Lower lobe of right lung (tissue), 2 donors: ENCODE measurements around the gene CTNND2. TPM values are rescaled to one million over a fixed set of nuclear protein-coding genes. Genes with fewer than 3 reads are reported as not detected.

Experiments used
- ATAC-seq, 2 donors: fragments of 200-7000 bp; cut with Tn5 transposase; one replicate each; pipeline ENCODE4 v1.9.1; 2020 to 2022; ENCODE audit warnings: mild to moderate bottlenecking in 2 of 2, moderate library complexity in 2 of 2
- DNase-seq: peaks from one replicate; pipeline ENCODE4 v3.0.0-alpha.2; 2020
- H3K27ac ChIP-seq: fragments of 200-600 bp; one replicate; pipeline ENCODE4 v1.8.0; 2022
- H3K27me3 ChIP-seq: fragments of 200-600 bp; one replicate; pipeline ENCODE4 v1.8.0; 2022; ENCODE audit warnings: low read depth
- H3K36me3 ChIP-seq: fragments of 200-600 bp; one replicate; pipeline ENCODE4 v1.8.0; 2022; ENCODE audit warnings: mild to moderate bottlenecking
- H3K4me1 ChIP-seq: fragments of 200-600 bp; one replicate; pipeline ENCODE4 v1.8.0; 2022
- H3K4me3 ChIP-seq: fragments of 200-600 bp; one replicate; pipeline ENCODE4 v1.8.0; 2022; ENCODE audit warnings: mild to moderate bottlenecking
- H3K9me3 ChIP-seq: fragments of 200-600 bp; one replicate; pipeline ENCODE4 v1.8.0; 2022
- CTCF ChIP-seq: fragments of 200-600 bp; IDR thresholded peaks from one replicate; pipeline ENCODE4 v1.8.0; 2022; ENCODE audit warnings: antibody characterized with exemption, mild to moderate bottlenecking
- intact Hi-C: fragments of 100-400 bp; cut with DNase I; formaldehyde crosslinking; loops from one replicate; pipeline ENCODE4 v1.11.0; 2022
- long read RNA-seq: library from polyadenylated mRNA; unstranded; transcript quantifications from one replicate; pipeline ENCODE4 v2.0.0, GENCODE V29; 2021
- total RNA-seq: library from RNA; stranded (reverse); fragmentation: NEBNext Ultra II Directional; extraction: Animal tissue kit (Norgen Biotek cat#: 25700); gene quantifications from one replicate; pipeline ENCODE4 v1.2.1, GENCODE V29; 2021
- donor health status: DM: no; HTN: yes; CAD: no; lungs with severe emphysema.

Gene CTNND2
- 6.0 TPM for total RNA-seq
- long read RNA-seq, full-length matches to known transcripts: 1 of 7 reads
- long read RNA-seq, partial matches to known transcripts: 5 of 7 reads
- long read RNA-seq, other reads (novel, unspliced or antisense): 1 of 7 reads

- H3K36me3 ChIP-seq: no peaks in the 10 kb centered on the region
- no peaks in the 10 kb centered on the region for H3K9me3 ChIP-seq
- H3K4me3 ChIP-seq: peak within 1 kb of the TSS; percentile 38
- no peak within 1 kb of the TSS for H3K27ac ChIP-seq
- TF ChIP-seq CTCF: no peak
- H3K4me1 ChIP-seq: no peaks in the 10 kb centered on the region
- intact Hi-C loops: no loop called here
- peak; percentile 49 for DNase-seq
- H3K27me3 ChIP-seq: peaks cover 37% of the 10 kb centered on the region
- peak; percentile 65 to 88 for ATAC-seq
Measured at GRCh38 chr5:11904265-11904906, at the start of gene CTNND2. TSS of gene CTNND2 (minus strand) at chr5:11904446. CDS start at chr5:11903853, 593 bp downstream.

DNA sequence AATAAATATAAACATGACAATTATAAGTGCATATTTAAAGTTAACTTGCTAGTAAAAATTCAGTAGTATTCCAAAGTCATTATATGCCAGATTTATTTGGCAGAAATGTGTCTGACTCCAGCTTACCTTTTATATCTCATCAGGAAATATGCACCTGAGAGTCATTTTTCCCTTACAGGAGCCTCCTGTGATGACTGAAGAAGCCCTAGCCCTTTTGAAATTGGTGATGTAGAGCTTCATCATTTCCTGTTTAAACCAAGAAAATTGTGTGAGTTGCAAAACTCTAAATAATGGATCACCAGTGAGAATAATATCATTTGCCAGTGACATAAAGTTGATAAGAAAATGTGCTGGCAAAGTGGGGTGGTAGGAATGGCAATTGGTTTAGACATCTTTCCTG, 42.1 kb upstream of the CTNND2 start:
- Histone ChIP-seq H3K4me1 (no peaks in the 10 kb centered on the region), H3K4me3 (no peak overlapping the region), H3K27me3 (no peaks in the 10 kb centered on the region), H3K9me3 (no peaks in the 10 kb centered on the region), H3K27ac (no peak overlapping the region), H3K36me3 (no peaks in the 10 kb centered on the region)
- TF ChIP-seq CTCF: no peak
- ATAC-seq (no peak), DNase-seq (no peak)
- intact Hi-C loops: no loop called here

DNA sequence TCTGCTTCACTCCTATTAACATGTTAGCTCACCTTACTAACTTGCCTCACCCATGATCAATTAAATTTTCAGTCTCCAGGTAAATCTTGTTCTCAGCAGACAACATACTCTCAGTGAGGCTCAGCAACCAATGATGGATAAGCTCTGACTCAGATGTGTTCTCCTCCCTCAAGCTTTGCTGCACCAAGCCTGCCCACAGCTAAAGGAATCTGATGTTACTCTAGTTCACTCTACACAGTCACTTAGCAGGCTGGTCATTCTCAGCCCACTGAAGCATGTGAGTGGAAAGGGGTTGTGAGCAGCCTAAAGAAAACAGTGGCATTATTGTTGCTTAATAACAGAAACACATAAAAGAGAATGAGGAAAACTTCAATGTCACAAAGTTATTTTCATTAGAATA, 37.3 kb upstream of the CTNND2 start:
- H3K9me3 ChIP-seq: no peaks in the 10 kb centered on the region
- TF ChIP-seq CTCF: no peak
- H3K4me3 ChIP-seq: no peak overlapping the region
- H3K4me1 ChIP-seq: no peaks in the 10 kb centered on the region
- no peaks in the 10 kb centered on the region for H3K27me3 ChIP-seq
- intact Hi-C loops: no loop called here
- DNase-seq (no peak), ATAC-seq (no peak)
- no peaks in the 10 kb centered on the region for H3K36me3 ChIP-seq
- H3K27ac ChIP-seq: no peak overlapping the region

GRCh38 chr5:11931638-11932037, 27.4 kb upstream of the CTNND2 start:
- no peaks in the 10 kb centered on the region for H3K9me3 ChIP-seq
- no peak overlapping the region for H3K4me3 ChIP-seq
- H3K4me1 ChIP-seq: no peaks in the 10 kb centered on the region
- intact Hi-C loops: no loop called here
- H3K36me3 ChIP-seq: no peaks in the 10 kb centered on the region
- no peak overlapping the region for H3K27ac ChIP-seq
- H3K27me3 ChIP-seq: no peaks in the 10 kb centered on the region
- no peak for TF ChIP-seq CTCF
- ATAC-seq (peak in 1 of 2 donors; percentile 38), DNase-seq (no peak)

GRCh38 chr5:11928909-11929308, 24.7 kb upstream of the CTNND2 start:
- Histone ChIP-seq H3K27ac (no peak overlapping the region), H3K4me3 (no peak overlapping the region), H3K36me3 (no peaks in the 10 kb centered on the region), H3K27me3 (no peaks in the 10 kb centered on the region), H3K4me1 (no peaks in the 10 kb centered on the region), H3K9me3 (no peaks in the 10 kb centered on the region)
- ATAC-seq (no peak), DNase-seq (no peak)
- no peak for TF ChIP-seq CTCF
- intact Hi-C loops: no loop called here
